IMR-90 (cell line): ENCODE measurements around the gene IGF2. TPM values are rescaled to one million over a fixed set of nuclear protein-coding genes. Genes with fewer than 3 reads are reported as not detected.

Source experiments
- ATAC-seq: fragments of 200-7000 bp; cut with Tn5 transposase; 2 replicates; pipeline ENCODE4 v1.9.1; 2020; ENCODE audit warnings: low read depth, mild to moderate bottlenecking, moderate library complexity
- BruUV-seq: library from RNA; stranded (reverse); fragments of 400-500 nt; replicated peaks from 2 replicates; lab custom pipeline; 2021; lab: Mats Ljungman, UMichigan
- CTCF ChIA-PET: fragments of 300-600 bp; formaldehyde crosslinking; extraction: SDS; loops from one replicate; lab custom pipeline; 2021; ENCODE audit warnings: antibody characterized with exemption; lab: Yijun Ruan, JAX
- POLR2A ChIA-PET: fragments of 300-600 bp; sonication (Branson Sonifier 250); formaldehyde crosslinking; loops from one replicate; lab custom pipeline; 2022; ENCODE audit warnings: antibody characterized with exemption; ENCODE audit not compliant: unreplicated experiment; lab: Charles Lee
- DNase-seq: peaks from one replicate; pipeline ENCODE4 v3.0.0; 2013
- H2AFZ ChIP-seq: replicated peaks from 2 replicates; pipeline ENCODE3; 2013; ENCODE audit warnings: low read length, mild to moderate bottlenecking; ENCODE audit not compliant: poor library complexity
- H2AK5ac ChIP-seq: 2 replicates; pipeline ENCODE4 v1.6.1; 2013; ENCODE audit warnings: low read depth, low read length, inconsistent platforms
- H2AK9ac ChIP-seq: replicated peaks from 2 replicates; pipeline ENCODE3; 2013; ENCODE audit warnings: mild to moderate bottlenecking, low read depth, low read length, moderate library complexity; ENCODE audit not compliant: poor library complexity
- H2BK120ac ChIP-seq: 2 replicates; pipeline ENCODE4 v1.6.1; 2013; ENCODE audit warnings: low read depth, low read length, inconsistent platforms
- H2BK15ac ChIP-seq: 3 replicates; pipeline ENCODE4 v1.6.1; 2013; ENCODE audit warnings: low read depth, low read length, inconsistent platforms
- H2BK20ac ChIP-seq: 2 replicates; pipeline ENCODE4 v1.6.1; 2013; ENCODE audit warnings: low read depth, mild to moderate bottlenecking, inconsistent platforms, low read length, moderate library complexity
- H2BK5ac ChIP-seq: 2 replicates; pipeline ENCODE4 v1.6.1; 2013; ENCODE audit warnings: mild to moderate bottlenecking, low read depth, low read length, inconsistent platforms; ENCODE audit not compliant: poor library complexity, severe bottlenecking
- H3K14ac ChIP-seq: replicated peaks from 2 replicates; pipeline ENCODE4 v1.6.1; 2013; ENCODE audit warnings: low read depth, low read length, inconsistent platforms
- H3K18ac ChIP-seq: 2 replicates; pipeline ENCODE4 v1.6.1; 2013; ENCODE audit warnings: low read depth, low read length, control low read depth
- H3K23ac ChIP-seq: 2 replicates; pipeline ENCODE4 v1.6.1; 2013; ENCODE audit warnings: low read depth, low read length, inconsistent platforms
- H3K27ac ChIP-seq: 2 replicates; pipeline ENCODE4 v1.5.1; 2013; ENCODE audit warnings: mild to moderate bottlenecking, control low read depth, low read length; ENCODE audit not compliant: insufficient read depth
- H3K27me3 ChIP-seq: 2 replicates; pipeline ENCODE4 v1.6.1; 2013; ENCODE audit warnings: low read length; ENCODE audit not compliant: control insufficient read depth, insufficient read depth
- H3K36me3 ChIP-seq: 2 replicates; pipeline ENCODE4 v1.6.1; 2013; ENCODE audit warnings: low read length, mixed read lengths; ENCODE audit not compliant: control insufficient read depth, insufficient read depth
- H3K4ac ChIP-seq: 2 replicates; pipeline ENCODE4 v1.6.1; 2013; ENCODE audit warnings: low read depth, low read length, inconsistent platforms
- H3K4me1 ChIP-seq: 2 replicates; pipeline ENCODE4 v1.6.1; 2013; ENCODE audit warnings: low read length, mixed read lengths; ENCODE audit not compliant: control insufficient read depth, insufficient read depth
- H3K4me2 ChIP-seq: 2 replicates; pipeline ENCODE4 v1.6.1; 2013; ENCODE audit warnings: low read depth, mild to moderate bottlenecking, control low read depth, low read length, moderate library complexity
- H3K4me3 ChIP-seq: 2 replicates; pipeline ENCODE4 v1.5.1; 2013; ENCODE audit warnings: low read depth, mild to moderate bottlenecking, control low read depth, low read length, moderate library complexity; ENCODE audit not compliant: insufficient read depth
- H3K56ac ChIP-seq: 2 replicates; pipeline ENCODE4 v1.6.1; 2013; ENCODE audit warnings: low read length, inconsistent platforms; ENCODE audit not compliant: insufficient read depth; ENCODE audit errors: extremely low read depth
- H3K79me1 ChIP-seq, 2 experiments: 2 replicates each; pipeline ENCODE4 v1.6.1; 2013; ENCODE audit warnings: low read length in 2 of 2, inconsistent platforms in 1 of 2, low read depth in 1 of 2
- H3K9ac ChIP-seq: 2 replicates; pipeline ENCODE4 v1.6.1; 2013; ENCODE audit warnings: low read depth, low read length, control low read depth
- H3K9me1 ChIP-seq: 2 replicates; pipeline ENCODE4 v1.6.1; 2013; ENCODE audit warnings: low read length, inconsistent platforms; ENCODE audit not compliant: insufficient read depth
- H3K9me3 ChIP-seq: 2 replicates; pipeline ENCODE4 v1.6.1; 2013; ENCODE audit warnings: low read length; ENCODE audit not compliant: control insufficient read depth, insufficient read depth
- H4K20me1 ChIP-seq: 2 replicates; pipeline ENCODE4 v1.6.1; 2013; ENCODE audit warnings: low read length, inconsistent platforms; ENCODE audit not compliant: insufficient read depth
- H4K5ac ChIP-seq: 2 replicates; pipeline ENCODE4 v1.6.1; 2013; ENCODE audit warnings: mild to moderate bottlenecking, low read depth, low read length, control low read depth
- H4K8ac ChIP-seq, 2 experiments: 2 replicates each; pipeline ENCODE4 v1.6.1; 2013; ENCODE audit warnings: low read depth in 2 of 2, low read length in 2 of 2, control low read depth in 1 of 2, inconsistent platforms in 1 of 2
- H4K91ac ChIP-seq: 2 replicates; pipeline ENCODE4 v1.6.1; 2013; ENCODE audit warnings: low read depth, low read length, inconsistent platforms; ENCODE audit not compliant: insufficient read depth
- BHLHE40 ChIP-seq: fragments of 150-350 bp; IDR thresholded peaks from 2 replicates; pipeline ENCODE4 v1.6.1; 2016; ENCODE audit warnings: mild to moderate bottlenecking, low read depth, low read length
- CEBPB ChIP-seq: IDR thresholded peaks from 2 replicates; pipeline ENCODE4 v1.6.1; 2012; ENCODE audit warnings: low read depth, low read length, improper control_type of control experiment
- ELK1 ChIP-seq: fragments of 150-350 bp; IDR thresholded peaks from 2 replicates; pipeline ENCODE4 v1.6.1; 2016; ENCODE audit warnings: low read depth, mild to moderate bottlenecking, low read length, moderate library complexity, borderline replicate concordance
- FOS ChIP-seq: fragments of 150-350 bp; IDR thresholded peaks from 2 replicates; pipeline ENCODE4 v1.6.1; 2016; ENCODE audit warnings: low read depth, low read length
- MAFK ChIP-seq: IDR thresholded peaks from 2 replicates; pipeline ENCODE4 v1.6.1; 2012; ENCODE audit warnings: low read depth, low read length, improper control_type of control experiment
- MAZ ChIP-seq: IDR thresholded peaks from 2 replicates; pipeline ENCODE4 v1.6.1; 2012; ENCODE audit warnings: low read depth, mild to moderate bottlenecking, low read length, improper control_type of control experiment, moderate library complexity, borderline replicate concordance
- MXI1 ChIP-seq: IDR thresholded peaks from 2 replicates; pipeline ENCODE4 v1.6.1; 2012; ENCODE audit warnings: low read depth, mild to moderate bottlenecking, low read length, moderate library complexity, borderline replicate concordance
- NFE2L2 ChIP-seq: fragments of 150-350 bp; IDR thresholded peaks from 2 replicates; pipeline ENCODE4 v1.6.1; 2016; ENCODE audit warnings: low read depth, mild to moderate bottlenecking, low read length
- POLR2A ChIP-seq: IDR thresholded peaks from 2 replicates; pipeline ENCODE4 v1.6.1; 2012; ENCODE audit warnings: mild to moderate bottlenecking, low read depth, low read length
- RAD21 ChIP-seq: IDR thresholded peaks from 2 replicates; pipeline ENCODE4 v1.6.1; 2012; ENCODE audit warnings: low read length, improper control_type of control experiment
- RCOR1 ChIP-seq: IDR thresholded peaks from 2 replicates; pipeline ENCODE4 v1.6.1; 2012; ENCODE audit warnings: mild to moderate bottlenecking, low read length, improper control_type of control experiment; ENCODE audit not compliant: insufficient replicate concordance
- SMC3 ChIP-seq: fragments of 150-350 bp; IDR thresholded peaks from 2 replicates; pipeline ENCODE4 v1.6.1; 2016; ENCODE audit warnings: low read depth, mild to moderate bottlenecking, antibody characterized with exemption, low read length, moderate library complexity
- whole genome bisulfite sequencing, 2 experiments: methylation state at CpG; one replicate each; pipeline versions ENCODE4 v1.1.5 to v1.1.7; 2013; ENCODE audit warnings: missing lambda C conversion rate in 2 of 2; ENCODE audit not compliant: insufficient read length in 1 of 2; ENCODE audit errors: extremely low coverage in 2 of 2; 5-methylcytosine and 5-hydroxymethylcytosine counted together
- dilution Hi-C: fragments of 300-500 bp; cut with HindIII; formaldehyde crosslinking; loops from one replicate; pipeline ENCODE4 v1.14.3; 2018; ENCODE audit warnings: low sequenced_read_pairs; ENCODE audit not compliant: unreplicated experiment
- in situ Hi-C: fragments of 300-500 bp; cut with MboI; formaldehyde crosslinking; loops from 3 replicates; pipeline ENCODE4 v1.14.3; 2019; ENCODE audit warnings: low sequenced_read_pairs, inconsistent platforms, mixed read lengths
- intact Hi-C: fragments of 100-400 bp; cut with micrococcal nuclease; formaldehyde crosslinking; loops from 2 replicates; pipeline ENCODE4 v1.10.0; 2022
- polyA plus RNA-seq, 3 experiments: library from polyadenylated mRNA; depleted of rRNA; stranded (reverse); fragments of >200 nt; gene quantifications; 2 replicates each; pipeline ENCODE4 v1.2.3, GENCODE V29; 2012; ENCODE audit warnings: low replicate concordance in 1 of 3
- total RNA-seq: library from RNA; depleted of rRNA; stranded (reverse); fragments of >200 nt; gene quantifications from 2 replicates; pipeline ENCODE4 v1.2.3, GENCODE V29; 2012
- TF ChIP-seq, protein P1 (sequence below): fragments of 150-350 bp; IDR thresholded peaks from 2 replicates; pipeline ENCODE4 v1.6.1; 2017; ENCODE audit warnings: mild to moderate bottlenecking, antibody characterized with exemption, low read length, low read depth
- TF ChIP-seq, protein P2 (sequence below): conservative IDR thresholded peaks from 2 replicates; pipeline ENCODE4 v1.5.1; 2012; ENCODE audit warnings: mild to moderate bottlenecking, low read depth, low read length, improper control_type of control experiment

The IGF2 gene
- total and polyA plus RNA-seq, 2 of the 4 experiments (the other 2 are of a cell fraction), result 2.3 to 21.8 TPM

GRCh38 chr11:2135018-2135569 is 4.1 kb downstream of the IGF2 start:
- no peak overlapping the region for H3K4ac ChIP-seq
- no peak overlapping the region for H3K23ac ChIP-seq
- H4K20me1 ChIP-seq, result peaks cover 33% of the 10 kb centered on the region
- ATAC-seq, result no peak
- TF ChIP-seq FOS, result no peak
- no peak for TF ChIP-seq BHLHE40
- no peak for TF ChIP-seq SMC3
- no peak for TF ChIP-seq RCOR1
- TF ChIP-seq CEBPB, result no peak
- no peak for TF ChIP-seq MAFK
- TF ChIP-seq MXI1, result no peak
- TF ChIP-seq RAD21, result no peak
- TF ChIP-seq NFE2L2, result no peak
- no peak for TF ChIP-seq ELK1
- no peak for TF ChIP-seq MAZ
- TF ChIP-seq, protein P1, sequence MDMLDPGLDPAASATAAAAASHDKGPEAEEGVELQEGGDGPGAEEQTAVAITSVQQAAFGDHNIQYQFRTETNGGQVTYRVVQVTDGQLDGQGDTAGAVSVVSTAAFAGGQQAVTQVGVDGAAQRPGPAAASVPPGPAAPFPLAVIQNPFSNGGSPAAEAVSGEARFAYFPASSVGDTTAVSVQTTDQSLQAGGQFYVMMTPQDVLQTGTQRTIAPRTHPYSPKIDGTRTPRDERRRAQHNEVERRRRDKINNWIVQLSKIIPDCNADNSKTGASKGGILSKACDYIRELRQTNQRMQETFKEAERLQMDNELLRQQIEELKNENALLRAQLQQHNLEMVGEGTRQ, result no peak
- TF ChIP-seq, protein P2, sequence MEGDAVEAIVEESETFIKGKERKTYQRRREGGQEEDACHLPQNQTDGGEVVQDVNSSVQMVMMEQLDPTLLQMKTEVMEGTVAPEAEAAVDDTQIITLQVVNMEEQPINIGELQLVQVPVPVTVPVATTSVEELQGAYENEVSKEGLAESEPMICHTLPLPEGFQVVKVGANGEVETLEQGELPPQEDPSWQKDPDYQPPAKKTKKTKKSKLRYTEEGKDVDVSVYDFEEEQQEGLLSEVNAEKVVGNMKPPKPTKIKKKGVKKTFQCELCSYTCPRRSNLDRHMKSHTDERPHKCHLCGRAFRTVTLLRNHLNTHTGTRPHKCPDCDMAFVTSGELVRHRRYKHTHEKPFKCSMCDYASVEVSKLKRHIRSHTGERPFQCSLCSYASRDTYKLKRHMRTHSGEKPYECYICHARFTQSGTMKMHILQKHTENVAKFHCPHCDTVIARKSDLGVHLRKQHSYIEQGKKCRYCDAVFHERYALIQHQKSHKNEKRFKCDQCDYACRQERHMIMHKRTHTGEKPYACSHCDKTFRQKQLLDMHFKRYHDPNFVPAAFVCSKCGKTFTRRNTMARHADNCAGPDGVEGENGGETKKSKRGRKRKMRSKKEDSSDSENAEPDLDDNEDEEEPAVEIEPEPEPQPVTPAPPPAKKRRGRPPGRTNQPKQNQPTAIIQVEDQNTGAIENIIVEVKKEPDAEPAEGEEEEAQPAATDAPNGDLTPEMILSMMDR, result no peak
- no peak for TF ChIP-seq POLR2A
- no TSS peak for BruUV-seq
- no peak overlapping the region for H2AK9ac ChIP-seq
- H2BK5ac ChIP-seq, result no peak overlapping the region
- H3K27ac ChIP-seq, result no peak overlapping the region
- no peaks in the 10 kb centered on the region for H3K4me1 ChIP-seq
- no peak overlapping the region for H3K9ac ChIP-seq
- H3K9me1 ChIP-seq, result peaks cover 7% of the 10 kb centered on the region
- DNase-seq, result no peak
- no peak overlapping the region for H2BK20ac ChIP-seq
- H3K79me1 ChIP-seq, result peaks cover 0 to 9% of the 10 kb centered on the region in 2 experiments; a peak in 2 of 4 replicates
- intact Hi-C loops (loop anchor here (5.0 kb wide), 1 partner anchor 38 kb away; no protein-coding TSS in a partner anchor), dilution Hi-C loops (no loop called here), in situ Hi-C loops (no loop called here)
- H2AFZ ChIP-seq, result no peak overlapping the region
- no peak overlapping the region for H3K4me2 ChIP-seq
- H3K14ac ChIP-seq, result no peak overlapping the region
- H3K9me3 ChIP-seq, result no peaks in the 10 kb centered on the region
- POLR2A ChIA-PET, result no interaction called here
- H3K36me3 ChIP-seq, result peaks cover 2% of the 10 kb centered on the region; the same call in 1 of the 2 replicates
- WGBS, 2 experiments, result 86% methylated on average over 16 of the region's 26 CpGs; no CpG with 5 or more reads in 1 of the 2 experiments
- no peak overlapping the region for H2BK15ac ChIP-seq
- no peak overlapping the region for H3K56ac ChIP-seq
- H4K8ac ChIP-seq, result no peak overlapping the region
- CTCF ChIA-PET, result no interaction called here
- H3K4me3 ChIP-seq, result no peak overlapping the region
- no peak overlapping the region for H3K18ac ChIP-seq
- no peak overlapping the region for H4K5ac ChIP-seq
- H2AK5ac ChIP-seq, result no peak overlapping the region
- no peak overlapping the region for H2BK120ac ChIP-seq
- no peak overlapping the region for H4K91ac ChIP-seq
- H3K27me3 ChIP-seq, result peaks cover 43% of the 10 kb centered on the region
